ENCODE data around the gene EYA2.
"Not testable (repeated sequence)": the region's sequence is repeated elsewhere in the genome, so short reads cannot be mapped to it uniquely, and the experiment has no call there.

The EYA2 gene

GRCh38 chr20:46932439-46932838, 37.8 kb downstream of the EYA2 start:
- not testable (repeated sequence) for H3K4me3 Mint-ChIP-seq; H3K36me3 Mint-ChIP-seq (ENCODE audit: low read depth); H3K9me3 Mint-ChIP-seq; H3K27ac Mint-ChIP-seq; H3K4me1 Mint-ChIP-seq (ENCODE audit: low read depth)
- H3K27me3 Mint-ChIP-seq (ENCODE audit: low read depth) = peaks cover 19% of the 10 kb centered on the region

- no peak overlapping the region for H3K27ac Mint-ChIP-seq
- H3K27me3 Mint-ChIP-seq (ENCODE audit: low read depth) = peaks cover 19% of the 10 kb centered on the region
- H3K4me1 Mint-ChIP-seq (ENCODE audit: low read depth) = no peaks in the 10 kb centered on the region
- H3K4me3 Mint-ChIP-seq = no peak overlapping the region
- H3K36me3 Mint-ChIP-seq (ENCODE audit: low read depth) = no peaks in the 10 kb centered on the region
- no peaks in the 10 kb centered on the region for H3K9me3 Mint-ChIP-seq
Measured at GRCh38 chr20:46933150-46933549, 38.5 kb downstream of the EYA2 start.

DNA sequence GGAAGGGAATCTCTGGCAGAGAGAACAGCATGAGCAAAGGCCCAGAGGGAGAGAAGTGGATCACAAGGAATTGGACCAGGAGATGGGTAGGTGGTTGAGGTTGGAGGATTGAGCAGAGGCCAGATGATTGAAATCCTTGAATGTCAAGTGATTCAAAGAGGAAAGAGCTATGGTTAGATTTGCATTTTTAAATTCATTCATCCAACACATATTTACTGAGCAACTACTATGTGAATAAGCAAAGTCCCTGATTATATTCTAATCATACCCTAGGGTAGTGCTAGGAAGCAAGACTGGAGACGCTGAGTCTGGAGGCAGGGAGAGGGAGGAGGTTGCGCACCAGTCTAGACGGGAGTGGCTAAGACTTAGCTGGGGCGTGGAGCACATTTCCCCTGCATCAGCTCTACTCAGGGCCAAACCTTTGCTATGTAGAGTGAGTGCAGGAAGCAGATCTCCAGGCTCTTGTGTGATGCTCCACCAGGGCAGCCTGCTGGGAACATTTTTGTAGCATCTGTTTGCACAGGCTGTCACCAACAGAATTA, 40.2 kb downstream of the EYA2 start:
- Mint-ChIP-seq H3K36me3 (ENCODE audit: low read depth) (no peaks in the 10 kb centered on the region), H3K27me3 (ENCODE audit: low read depth) (peaks cover 7% of the 10 kb centered on the region), H3K27ac (no peak overlapping the region), H3K4me3 (no peak overlapping the region), H3K4me1 (ENCODE audit: low read depth) (no peaks in the 10 kb centered on the region), H3K9me3 (no peaks in the 10 kb centered on the region)

GRCh38 chr20:46935394-46936017, 40.9 kb downstream of the EYA2 start:
- H3K9me3 Mint-ChIP-seq = no peaks in the 10 kb centered on the region
- peaks cover 5% of the 10 kb centered on the region for H3K27me3 Mint-ChIP-seq (ENCODE audit: low read depth)
- H3K27ac Mint-ChIP-seq = no peak overlapping the region
- no peaks in the 10 kb centered on the region for H3K36me3 Mint-ChIP-seq (ENCODE audit: low read depth)
- no peaks in the 10 kb centered on the region for H3K4me1 Mint-ChIP-seq (ENCODE audit: low read depth)
- H3K4me3 Mint-ChIP-seq = no peak overlapping the region

DNA sequence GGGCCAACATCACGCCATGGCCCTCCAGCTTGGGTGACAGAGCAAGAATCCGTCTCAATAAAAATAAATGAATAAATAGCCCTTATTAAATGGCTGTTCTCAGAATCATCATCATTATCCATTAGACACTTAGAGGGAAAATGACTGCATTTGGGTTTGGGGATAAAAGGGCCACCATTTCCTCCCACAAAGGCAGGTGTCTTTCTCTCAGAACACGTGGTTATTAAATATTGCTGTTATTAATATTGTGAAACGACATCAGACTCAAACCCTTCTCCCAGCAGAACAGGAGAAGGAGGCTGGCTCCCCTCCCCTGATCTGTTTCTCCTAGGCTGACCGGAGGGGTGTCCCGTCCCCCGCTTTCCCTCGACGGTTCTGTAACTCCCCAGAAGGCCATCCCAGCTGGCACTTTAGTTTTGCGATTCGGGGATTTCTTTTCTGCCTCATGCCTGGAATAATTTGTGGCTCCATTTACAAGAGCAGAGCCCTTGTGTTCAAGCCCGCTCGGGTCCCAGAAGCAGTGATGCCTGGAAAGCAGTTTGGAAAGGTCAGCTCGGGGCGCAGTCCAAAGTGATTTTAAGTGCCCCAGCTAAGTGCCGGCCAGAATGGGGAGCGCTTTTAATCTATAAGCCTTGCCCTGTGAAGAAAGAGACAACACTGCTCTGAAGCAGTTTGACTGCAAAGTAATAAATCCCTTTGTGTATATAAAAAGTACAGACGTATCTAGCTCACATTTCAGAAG, 41.9 kb downstream of the EYA2 start:
- Mint-ChIP-seq H3K4me1 (ENCODE audit: low read depth) (no peaks in the 10 kb centered on the region), H3K9me3 (no peaks in the 10 kb centered on the region), H3K4me3 (no peak overlapping the region), H3K36me3 (ENCODE audit: low read depth) (no peaks in the 10 kb centered on the region), H3K27me3 (ENCODE audit: low read depth) (peaks cover 5% of the 10 kb centered on the region), H3K27ac (no peak overlapping the region)

DNA sequence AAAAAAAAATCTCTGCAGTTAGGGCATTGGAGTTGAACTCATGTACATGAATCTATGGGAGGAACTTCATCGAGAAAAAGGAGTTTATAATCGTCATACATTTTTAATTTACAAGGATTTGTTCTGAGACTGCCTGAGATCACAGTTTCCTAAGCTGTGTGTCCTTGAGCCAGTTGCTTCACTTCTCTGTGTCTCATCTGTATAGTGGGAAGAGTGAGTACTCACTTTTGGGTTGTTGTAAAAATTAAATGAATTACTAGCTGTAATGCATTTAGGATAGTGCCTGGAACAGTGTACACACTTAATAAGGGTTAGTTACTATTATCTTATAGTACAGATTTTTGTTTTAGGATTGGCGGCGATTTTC, 42.5 kb downstream of the EYA2 start:
- no peaks in the 10 kb centered on the region for H3K4me1 Mint-ChIP-seq (ENCODE audit: low read depth)
- no peak overlapping the region for H3K27ac Mint-ChIP-seq
- no peak overlapping the region for H3K4me3 Mint-ChIP-seq
- H3K36me3 Mint-ChIP-seq (ENCODE audit: low read depth) = no peaks in the 10 kb centered on the region
- peaks cover 5% of the 10 kb centered on the region for H3K27me3 Mint-ChIP-seq (ENCODE audit: low read depth)
- H3K9me3 Mint-ChIP-seq = no peaks in the 10 kb centered on the region

DNA sequence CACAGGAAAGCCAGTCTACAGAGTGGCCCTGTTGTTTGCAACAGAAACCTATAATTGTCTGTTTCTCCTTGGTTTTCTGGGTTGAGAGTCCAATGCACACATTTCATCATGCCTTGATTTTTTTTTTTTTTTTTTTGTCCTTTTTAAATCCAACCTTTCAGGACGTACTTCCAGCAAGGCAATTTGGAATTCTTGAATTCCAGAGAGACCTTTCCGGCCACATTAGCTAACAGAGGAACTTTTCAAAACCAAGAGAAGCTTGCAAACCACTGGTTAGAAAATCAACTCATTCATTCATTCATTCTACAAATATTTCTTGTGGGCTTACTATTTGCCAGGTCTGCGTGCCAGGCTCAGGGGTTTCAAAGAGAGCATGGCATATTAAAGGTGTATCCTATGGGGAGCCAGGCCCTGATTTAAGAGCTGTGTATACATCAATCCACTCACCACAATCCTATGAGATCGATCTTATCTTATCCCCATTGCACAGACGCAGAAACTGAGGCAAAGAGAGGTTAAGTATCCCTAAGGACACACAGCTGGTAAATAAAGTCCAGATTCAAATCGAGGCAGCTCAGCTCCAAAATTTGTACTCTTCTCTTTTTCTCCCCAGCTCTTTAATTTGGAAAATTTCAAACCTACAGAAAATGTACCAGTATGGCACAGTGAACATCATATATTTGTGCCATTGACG, 43.0 kb downstream of the EYA2 start:
- Mint-ChIP-seq H3K4me3 (no peak overlapping the region), H3K27ac (no peak overlapping the region), H3K4me1 (ENCODE audit: low read depth) (no peaks in the 10 kb centered on the region), H3K9me3 (no peaks in the 10 kb centered on the region), H3K27me3 (ENCODE audit: low read depth) (peaks cover 5% of the 10 kb centered on the region), H3K36me3 (ENCODE audit: low read depth) (no peaks in the 10 kb centered on the region)

DNA sequence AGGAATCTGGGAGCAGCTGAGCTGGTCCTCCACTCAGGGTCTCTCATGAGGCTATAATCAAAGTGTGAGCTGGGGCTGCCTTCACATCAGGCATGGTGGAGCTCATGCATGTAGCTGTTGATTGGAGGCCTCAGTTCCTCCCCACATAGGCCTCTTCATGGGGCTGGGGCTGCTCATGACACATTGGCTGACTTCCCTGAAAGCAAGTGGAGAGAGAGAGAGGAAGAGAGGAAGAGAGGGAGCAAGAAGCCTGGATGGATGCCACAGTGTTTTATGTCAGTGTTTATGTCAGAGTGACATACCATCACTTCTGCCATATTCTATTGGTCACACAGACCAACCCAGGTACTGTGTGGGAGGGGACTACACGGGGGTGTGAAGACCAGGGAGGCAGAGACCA, 43.8 kb downstream of the EYA2 start:
- Mint-ChIP-seq H3K9me3 (no peaks in the 10 kb centered on the region), H3K27ac (no peak overlapping the region), H3K27me3 (ENCODE audit: low read depth) (peaks cover 5% of the 10 kb centered on the region), H3K4me1 (ENCODE audit: low read depth) (no peaks in the 10 kb centered on the region), H3K36me3 (ENCODE audit: low read depth) (no peaks in the 10 kb centered on the region), H3K4me3 (no peak overlapping the region)

GRCh38 chr20:46939031-46939965, 44.7 kb downstream of the EYA2 start:
- no peak overlapping the region for H3K27ac Mint-ChIP-seq
- no peaks in the 10 kb centered on the region for H3K36me3 Mint-ChIP-seq (ENCODE audit: low read depth)

DNA sequence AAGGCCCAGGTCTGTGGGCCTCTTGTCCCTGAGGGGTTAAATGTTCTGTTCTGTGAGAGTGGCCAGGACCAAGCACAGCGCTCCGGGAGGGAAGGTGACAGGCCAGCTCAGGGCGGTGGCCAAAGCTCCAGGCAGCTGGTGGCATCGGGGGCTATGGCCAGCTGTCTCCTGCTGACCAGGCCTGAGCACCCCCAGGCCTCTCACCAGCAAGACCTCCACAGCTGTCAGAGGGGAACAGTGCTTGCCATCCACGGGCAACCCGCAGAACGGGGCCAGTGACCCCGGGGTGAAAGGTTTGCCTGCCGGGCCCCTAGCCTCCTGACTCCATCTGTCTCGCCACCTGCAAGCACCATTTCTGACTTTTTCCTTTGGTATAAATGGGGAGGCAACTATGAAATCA, 46.0 kb downstream of the EYA2 start:
- Mint-ChIP-seq H3K27ac (no peak overlapping the region), H3K27me3 (ENCODE audit: low read depth) (peaks cover 5% of the 10 kb centered on the region), H3K9me3 (no peaks in the 10 kb centered on the region), H3K36me3 (ENCODE audit: low read depth) (no peaks in the 10 kb centered on the region), H3K4me3 (no peak overlapping the region), H3K4me1 (ENCODE audit: low read depth) (no peaks in the 10 kb centered on the region)

More at GRCh38 chr20:46939031-46939965, 44.7 kb downstream of the EYA2 start:
- Mint-ChIP-seq H3K4me1 (ENCODE audit: low read depth) (no peaks in the 10 kb centered on the region), H3K4me3 (no peak overlapping the region), H3K27me3 (ENCODE audit: low read depth) (peaks cover 5% of the 10 kb centered on the region), H3K9me3 (no peaks in the 10 kb centered on the region)

- Mint-ChIP-seq H3K4me3 (no peak overlapping the region), H3K27ac (no peak overlapping the region), H3K4me1 (ENCODE audit: low read depth) (no peaks in the 10 kb centered on the region), H3K27me3 (ENCODE audit: low read depth) (peaks cover 5% of the 10 kb centered on the region), H3K9me3 (no peaks in the 10 kb centered on the region), H3K36me3 (ENCODE audit: low read depth) (no peaks in the 10 kb centered on the region)
Measured at GRCh38 chr20:46941404-46941803, 46.8 kb downstream of the EYA2 start.

DNA sequence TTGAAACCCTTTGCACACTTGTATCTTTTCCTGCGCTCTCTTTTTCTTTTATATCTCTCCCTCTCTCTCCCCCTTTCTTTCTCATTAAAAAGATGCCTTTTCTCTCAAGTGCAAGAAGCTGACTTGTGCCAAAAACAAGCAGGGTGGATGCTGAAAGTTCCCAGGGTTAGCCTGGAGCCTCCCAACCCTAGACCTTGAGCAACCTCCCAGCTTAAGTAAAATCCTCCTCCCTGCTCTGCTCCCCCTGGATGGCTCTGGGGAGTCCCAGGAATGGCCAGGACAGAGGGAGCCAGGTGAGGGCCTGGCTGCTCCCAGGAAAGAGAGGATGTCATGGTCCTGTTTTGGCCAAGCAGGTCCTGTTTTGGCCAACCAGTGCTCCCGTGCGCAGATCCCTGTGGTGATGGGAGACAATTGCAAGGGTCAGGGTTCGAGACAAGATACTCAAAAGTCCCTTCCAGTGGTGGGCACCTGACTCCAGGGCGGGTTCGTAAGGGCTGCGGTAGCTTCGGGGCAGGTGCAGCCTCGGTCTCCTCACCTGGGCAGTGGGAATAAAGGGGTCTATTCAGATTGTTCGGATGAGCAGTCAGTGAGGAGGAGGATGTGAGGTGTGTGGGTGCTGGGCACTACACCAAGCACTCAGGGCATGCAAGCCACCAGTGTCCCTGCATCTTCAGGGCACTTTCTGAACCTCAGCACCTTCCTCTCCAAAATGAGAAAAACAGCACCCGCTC, 49.4 kb downstream of the EYA2 start:
- Mint-ChIP-seq H3K36me3 (ENCODE audit: low read depth) (no peaks in the 10 kb centered on the region), H3K9me3 (no peaks in the 10 kb centered on the region), H3K4me3 (no peak overlapping the region), H3K27ac (no peak overlapping the region), H3K4me1 (ENCODE audit: low read depth) (no peaks in the 10 kb centered on the region), H3K27me3 (ENCODE audit: low read depth) (peaks cover 7% of the 10 kb centered on the region)

DNA sequence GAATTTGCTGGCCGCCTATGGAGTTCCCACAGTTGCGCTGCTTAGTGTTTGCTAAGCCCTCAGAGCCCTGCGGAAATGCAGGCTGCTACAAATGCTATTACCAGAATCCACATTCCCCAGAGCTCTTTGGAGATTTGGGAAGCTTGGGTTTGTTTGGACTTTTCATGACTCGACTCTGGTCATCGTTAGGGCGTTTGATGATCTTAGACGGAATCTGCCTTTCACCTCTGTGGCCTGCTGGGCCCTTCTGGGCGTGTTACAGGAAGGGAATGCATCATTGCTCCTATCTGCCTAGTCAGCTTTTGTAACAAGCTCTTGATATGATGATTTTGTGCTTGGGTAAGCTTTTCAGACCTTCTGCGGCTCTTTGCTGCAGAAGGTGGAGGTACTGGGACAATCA, 50.8 kb downstream of the EYA2 start:
- Mint-ChIP-seq H3K36me3 (ENCODE audit: low read depth) (no peaks in the 10 kb centered on the region), H3K4me3 (no peak overlapping the region), H3K4me1 (ENCODE audit: low read depth) (no peaks in the 10 kb centered on the region), H3K9me3 (no peaks in the 10 kb centered on the region), H3K27ac (no peak overlapping the region), H3K27me3 (ENCODE audit: low read depth) (peaks cover 9% of the 10 kb centered on the region)

Measured in T-helper 1 cell treated with Interleukin-12 subunit alpha and Interleukin-12 subunit beta and Interleukin-4 antibody, amounts not matched to agents 30 μg/mL and 1 μg/mL, for 36 hours (primary cell).